GM12892 (cell line): ENCODE results near the gene AUNIP.

Experiments
- POLR2A ChIP-seq: IDR thresholded peaks from 2 replicates; pipeline ENCODE4 v1.6.1; 2011; ENCODE audit warnings: low read depth, low read length, control low read depth
- POLR2AphosphoS5 ChIP-seq: IDR thresholded peaks from 2 replicates; pipeline ENCODE4 v1.6.1; 2011; ENCODE audit warnings: low read depth, low read length, control low read depth
- TAF1 ChIP-seq: IDR thresholded peaks from 2 replicates; pipeline ENCODE4 v1.6.1; 2011; ENCODE audit warnings: low read depth, mild to moderate bottlenecking, control low read depth, low read length, borderline replicate concordance

DNA sequence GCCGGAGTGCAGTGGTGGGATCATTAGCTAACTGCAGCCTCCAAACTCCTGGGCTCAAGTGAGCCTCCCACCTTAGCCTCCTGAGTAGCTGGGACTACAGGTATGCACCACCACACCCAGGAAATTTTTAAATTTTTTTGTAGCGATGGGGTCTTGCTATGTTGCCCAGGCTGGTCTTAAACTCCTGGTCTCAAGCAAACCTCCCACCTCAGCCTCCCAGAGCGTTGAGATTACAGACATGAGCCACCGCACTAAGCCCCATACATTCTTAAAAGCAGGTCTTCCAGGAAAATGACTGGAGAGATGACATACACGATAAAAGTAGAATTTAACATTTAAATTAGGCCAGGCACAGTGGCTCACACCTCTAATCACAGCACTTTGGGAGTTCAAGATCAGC, 26.1 kb downstream of the AUNIP start:
- TF ChIP-seq POLR2A (no peak), POLR2AphosphoS5 (no peak), TAF1 (no peak)
